ENCODE results near the gene NUDT16L1.
A peak's percentile ranks its signal among the peaks of the same experiment; 100 is the strongest.

Gene NUDT16L1

GRCh38 chr16:4656695-4657686 lies 36.4 kb upstream of the NUDT16L1 start:
- TF ChIP-seq, protein P1, sequence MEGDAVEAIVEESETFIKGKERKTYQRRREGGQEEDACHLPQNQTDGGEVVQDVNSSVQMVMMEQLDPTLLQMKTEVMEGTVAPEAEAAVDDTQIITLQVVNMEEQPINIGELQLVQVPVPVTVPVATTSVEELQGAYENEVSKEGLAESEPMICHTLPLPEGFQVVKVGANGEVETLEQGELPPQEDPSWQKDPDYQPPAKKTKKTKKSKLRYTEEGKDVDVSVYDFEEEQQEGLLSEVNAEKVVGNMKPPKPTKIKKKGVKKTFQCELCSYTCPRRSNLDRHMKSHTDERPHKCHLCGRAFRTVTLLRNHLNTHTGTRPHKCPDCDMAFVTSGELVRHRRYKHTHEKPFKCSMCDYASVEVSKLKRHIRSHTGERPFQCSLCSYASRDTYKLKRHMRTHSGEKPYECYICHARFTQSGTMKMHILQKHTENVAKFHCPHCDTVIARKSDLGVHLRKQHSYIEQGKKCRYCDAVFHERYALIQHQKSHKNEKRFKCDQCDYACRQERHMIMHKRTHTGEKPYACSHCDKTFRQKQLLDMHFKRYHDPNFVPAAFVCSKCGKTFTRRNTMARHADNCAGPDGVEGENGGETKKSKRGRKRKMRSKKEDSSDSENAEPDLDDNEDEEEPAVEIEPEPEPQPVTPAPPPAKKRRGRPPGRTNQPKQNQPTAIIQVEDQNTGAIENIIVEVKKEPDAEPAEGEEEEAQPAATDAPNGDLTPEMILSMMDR (IDR thresholded peaks at IDR 0.05; ENCODE audit: extremely low read depth, missing control alignments): no peak
- DNase-seq (ENCODE audit: low spot score): no peak

DNA sequence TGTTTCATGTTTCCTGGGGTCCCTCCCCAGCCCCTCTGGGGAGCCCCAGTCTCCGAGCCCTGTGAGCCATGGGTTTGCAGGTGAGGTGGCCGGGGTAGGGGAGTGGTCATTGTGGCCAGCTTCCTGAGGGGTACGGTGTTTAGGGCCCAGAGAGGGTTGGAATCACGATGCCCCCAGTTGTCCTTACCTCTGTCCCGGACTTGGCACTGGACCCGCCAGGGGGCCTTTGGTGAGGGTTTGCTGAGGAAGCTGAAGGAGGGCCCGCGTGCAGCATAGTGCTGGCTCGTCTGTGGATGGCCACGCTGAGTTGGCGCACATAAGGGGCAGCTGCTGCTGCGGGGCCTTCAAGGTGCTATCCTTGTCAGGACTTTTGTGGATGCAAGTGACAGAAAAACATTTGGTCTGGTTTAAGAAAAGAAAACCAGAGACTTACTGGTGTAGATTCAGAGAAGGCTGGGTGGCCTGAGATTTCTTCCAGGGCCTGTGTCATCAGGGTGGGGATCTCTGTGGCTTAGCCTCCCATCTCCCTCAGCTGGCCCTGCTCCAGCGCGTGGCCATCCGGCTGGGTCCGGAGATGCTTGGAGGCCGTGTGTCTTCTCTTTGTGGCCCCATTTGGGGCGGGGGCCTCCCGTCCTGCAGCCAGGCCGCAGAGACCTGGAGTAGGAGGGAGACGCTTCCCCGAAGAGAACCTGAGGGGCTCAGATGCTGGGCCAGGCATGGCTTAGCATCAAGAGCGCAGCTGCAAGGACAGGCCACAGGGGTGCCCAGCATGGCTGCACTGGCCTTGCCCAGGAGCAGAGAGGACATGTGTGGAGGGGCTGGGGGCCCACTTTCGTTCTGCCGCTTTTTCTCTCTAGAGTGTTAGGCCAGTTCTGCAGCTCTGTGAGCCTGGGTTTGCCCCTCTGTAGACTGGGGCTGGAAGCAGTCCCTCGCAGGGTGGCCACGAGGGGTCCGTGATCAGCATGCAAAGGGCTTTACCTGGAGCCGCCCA lies 33.7 kb upstream of the NUDT16L1 start:
- TF ChIP-seq, protein P1 (IDR thresholded peaks at IDR 0.05; ENCODE audit: extremely low read depth, missing control alignments): no peak
- DNase-seq (ENCODE audit: low spot score): no peak

GRCh38 chr16:4660454-4661007 lies 32.8 kb upstream of the NUDT16L1 start:
- TF ChIP-seq, protein P1 (IDR thresholded peaks at IDR 0.05; ENCODE audit: extremely low read depth, missing control alignments): no peak
- peak; percentile 64 for DNase-seq (ENCODE audit: low spot score)

DNA sequence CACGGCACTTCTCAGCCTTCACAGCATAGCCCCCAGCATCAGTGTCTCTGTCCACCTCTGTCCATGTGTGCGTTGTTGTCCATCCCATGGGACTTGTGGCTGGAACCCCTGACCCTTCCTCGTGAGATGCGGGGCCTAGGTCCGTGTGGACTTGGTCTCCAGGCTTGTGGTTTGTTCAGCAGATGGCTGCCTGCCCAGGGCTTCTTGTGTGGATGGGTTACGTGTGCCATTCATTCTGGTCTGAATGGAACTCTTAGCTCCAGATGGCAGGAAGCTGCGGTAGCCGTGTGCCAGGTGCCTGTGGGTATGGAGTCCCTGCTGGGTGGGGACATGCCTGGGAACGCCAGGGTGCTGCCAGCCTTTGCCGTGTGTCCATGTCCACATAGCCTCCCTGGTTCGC lies 31.7 kb upstream of the NUDT16L1 start:
- TF ChIP-seq, protein P1 (IDR thresholded peaks at IDR 0.05; ENCODE audit: extremely low read depth, missing control alignments): no peak
- DNase-seq (ENCODE audit: low spot score): no peak

DNA sequence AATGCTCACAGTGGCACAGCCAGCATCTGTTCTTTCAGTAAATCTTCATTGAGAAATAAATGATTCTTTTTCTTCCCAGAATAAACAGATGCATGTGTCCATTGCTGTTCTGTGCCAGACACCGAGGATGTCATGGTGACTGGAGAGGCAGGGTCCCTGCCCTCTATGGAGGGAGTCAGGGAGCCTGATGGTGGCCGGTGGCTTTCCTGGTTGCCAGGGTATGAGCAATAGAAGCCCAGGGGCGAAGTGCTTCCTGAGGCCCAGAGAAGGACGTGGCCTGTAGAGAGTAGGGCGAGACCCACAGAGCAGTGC lies 29.9 kb upstream of the NUDT16L1 start:
- no peak for DNase-seq (ENCODE audit: low spot score)
- TF ChIP-seq, protein P1 (IDR thresholded peaks at IDR 0.05; ENCODE audit: extremely low read depth, missing control alignments): no peak

DNA sequence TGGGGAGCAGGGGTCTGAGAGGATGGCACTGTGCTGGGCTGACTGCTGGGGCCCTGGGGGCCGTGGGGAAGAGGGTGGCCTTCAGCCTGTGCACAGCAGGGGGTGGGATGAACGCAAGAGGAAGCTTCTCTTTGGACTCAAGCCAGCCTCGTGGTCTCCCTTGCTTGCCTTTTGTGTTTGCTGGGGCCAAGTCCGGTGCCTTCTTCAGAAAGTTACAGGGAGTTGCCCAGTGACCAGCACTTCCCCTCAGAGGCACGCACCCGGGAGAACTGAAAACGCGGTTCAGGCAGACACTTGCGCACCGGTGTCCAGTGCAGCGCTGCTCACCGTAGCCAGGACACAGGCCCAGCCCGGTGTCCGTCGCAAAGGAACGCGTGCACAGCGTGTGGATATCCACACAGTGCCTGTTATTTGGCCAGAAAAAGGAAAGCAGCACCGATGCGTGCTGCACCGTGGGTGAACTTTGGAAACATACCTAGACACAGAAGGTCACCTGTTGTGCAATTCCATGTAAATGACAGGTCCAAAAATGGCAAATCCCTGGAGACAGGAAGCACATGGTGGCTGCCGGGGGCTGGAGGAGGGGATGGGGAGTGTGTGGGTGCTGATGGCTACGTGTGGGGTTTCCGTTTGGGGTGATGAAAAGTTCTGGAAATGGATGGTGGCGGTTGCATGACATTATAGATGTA lies 29.4 kb upstream of the NUDT16L1 start:
- TF ChIP-seq, protein P1 (IDR thresholded peaks at IDR 0.05; ENCODE audit: extremely low read depth, missing control alignments): no peak
- DNase-seq (ENCODE audit: low spot score): no peak

Data from GM20000 (cell line).